Measurements from ENCODE around the gene POGZ. TPM values are rescaled to one million over a fixed set of nuclear protein-coding genes. Genes with fewer than 3 reads are reported as not detected.

POGZ gene
- total RNA-seq, 6 experiments from 2014 or later = 13.5 to 44.9 (median 29.9) TPM

DNA sequence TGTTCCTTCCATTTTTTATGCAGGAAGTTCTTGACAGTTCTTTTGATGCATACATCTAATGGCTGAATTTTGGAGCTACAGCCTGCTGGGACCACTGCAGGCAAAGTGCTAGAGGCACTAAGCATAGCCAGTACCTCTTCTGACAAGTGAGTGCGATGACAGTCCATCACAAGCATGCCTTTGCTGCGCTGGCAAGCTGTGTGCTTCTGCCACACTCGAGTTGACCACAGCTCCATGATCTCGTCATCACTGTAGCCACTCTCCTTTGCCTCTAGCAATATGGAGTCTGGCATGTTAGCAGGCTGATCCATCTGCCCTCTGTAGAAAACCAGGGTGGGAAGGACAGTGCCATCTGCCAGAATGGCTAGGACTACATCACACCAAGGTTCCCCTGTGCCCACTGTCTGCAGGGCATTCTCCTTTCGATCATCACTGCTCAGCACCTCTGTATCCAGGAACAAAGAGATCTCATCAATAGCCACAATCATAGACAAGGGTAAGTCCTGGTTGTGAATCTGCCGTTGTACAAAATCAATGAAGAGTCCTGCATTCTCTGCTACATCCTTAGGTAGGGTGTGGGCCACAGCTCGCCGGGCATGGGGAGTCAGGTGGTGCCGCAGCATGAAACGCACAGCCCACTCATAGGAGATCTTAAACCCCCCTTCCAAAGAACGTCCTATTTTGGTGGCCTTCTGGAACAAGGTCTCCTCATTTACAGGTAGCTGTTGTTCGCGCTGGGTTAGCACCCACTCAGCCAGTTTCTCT, 53.9 kb downstream of the POGZ start:
- Histone ChIP-seq H3K27ac (no peak overlapping the region), H3K4me3 (no peak overlapping the region), H3K27me3 (no peaks in the 10 kb centered on the region), H3K9me3 (no peaks in the 10 kb centered on the region), H3K4me1 (peaks cover 0 to 25% (median 2%) of the 10 kb centered on the region in 4 donors), H3K36me3 (peaks cover 0 to 80% (median 52%) of the 10 kb centered on the region in 4 donors)
- TF ChIP-seq POLR2A (IDR thresholded peaks at IDR 0.05) = no peak
- TF ChIP-seq, protein P1, sequence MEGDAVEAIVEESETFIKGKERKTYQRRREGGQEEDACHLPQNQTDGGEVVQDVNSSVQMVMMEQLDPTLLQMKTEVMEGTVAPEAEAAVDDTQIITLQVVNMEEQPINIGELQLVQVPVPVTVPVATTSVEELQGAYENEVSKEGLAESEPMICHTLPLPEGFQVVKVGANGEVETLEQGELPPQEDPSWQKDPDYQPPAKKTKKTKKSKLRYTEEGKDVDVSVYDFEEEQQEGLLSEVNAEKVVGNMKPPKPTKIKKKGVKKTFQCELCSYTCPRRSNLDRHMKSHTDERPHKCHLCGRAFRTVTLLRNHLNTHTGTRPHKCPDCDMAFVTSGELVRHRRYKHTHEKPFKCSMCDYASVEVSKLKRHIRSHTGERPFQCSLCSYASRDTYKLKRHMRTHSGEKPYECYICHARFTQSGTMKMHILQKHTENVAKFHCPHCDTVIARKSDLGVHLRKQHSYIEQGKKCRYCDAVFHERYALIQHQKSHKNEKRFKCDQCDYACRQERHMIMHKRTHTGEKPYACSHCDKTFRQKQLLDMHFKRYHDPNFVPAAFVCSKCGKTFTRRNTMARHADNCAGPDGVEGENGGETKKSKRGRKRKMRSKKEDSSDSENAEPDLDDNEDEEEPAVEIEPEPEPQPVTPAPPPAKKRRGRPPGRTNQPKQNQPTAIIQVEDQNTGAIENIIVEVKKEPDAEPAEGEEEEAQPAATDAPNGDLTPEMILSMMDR (IDR thresholded peaks at IDR 0.05) = no peak
- ATAC-seq (no peak), DNase-seq (no peak)
- WGBS (ENCODE audit: insufficient coverage, low coverage, low lambda C conversion rate, missing lambda C conversion rate) = 92% methylated on average over 8 of the region's 13 CpGs
- intact Hi-C loops (cut with DNase I) = no loop called here

- Histone ChIP-seq H3K4me3 (no peak overlapping the region), H3K4me1 (peaks cover 0 to 28% (median 3%) of the 10 kb centered on the region in 4 donors), H3K27ac (no peak overlapping the region), H3K9me3 (no peaks in the 10 kb centered on the region), H3K27me3 (no peaks in the 10 kb centered on the region), H3K36me3 (peaks cover 0 to 63% (median 38%) of the 10 kb centered on the region in 4 donors)
- intact Hi-C loops (cut with DNase I) = no loop called here
- DNase-seq (no peak), ATAC-seq (no peak)
- WGBS (ENCODE audit: insufficient coverage, low coverage, low lambda C conversion rate, missing lambda C conversion rate) = 100% methylated on average over 3 of the region's 3 CpGs
- TF ChIP-seq, protein P1 (IDR thresholded peaks at IDR 0.05) = no peak
- no peak for TF ChIP-seq POLR2A (IDR thresholded peaks at IDR 0.05)
Observed at GRCh38 chr1:151403612-151404011, 55.7 kb downstream of the POGZ start.

GRCh38 chr1:151402764-151403163, 56.5 kb downstream of the POGZ start:
- Histone ChIP-seq H3K27ac (peak overlapping the region in 1 of 3 donors; percentile 31), H3K4me1 (peaks cover 0 to 28% (median 3%) of the 10 kb centered on the region in 4 donors), H3K4me3 (no peak overlapping the region), H3K36me3 (peaks cover 0 to 54% (median 31%) of the 10 kb centered on the region in 4 donors), H3K9me3 (no peaks in the 10 kb centered on the region), H3K27me3 (no peaks in the 10 kb centered on the region)
- DNase-seq = no peak
- 63% methylated on average over 2 of the region's 2 CpGs for WGBS (ENCODE audit: insufficient coverage, low coverage, low lambda C conversion rate, missing lambda C conversion rate)
- TF ChIP-seq, protein P1 (IDR thresholded peaks at IDR 0.05) = no peak
- no peak for TF ChIP-seq POLR2A (IDR thresholded peaks at IDR 0.05)
- intact Hi-C loops (cut with DNase I) = no loop called here
- peak in 1 of 4 donors; percentile 31 for ATAC-seq

- Histone ChIP-seq H3K4me3 (no peak overlapping the region), H3K27me3 (no peaks in the 10 kb centered on the region), H3K4me1 (peaks cover 0 to 28% (median 3%) of the 10 kb centered on the region in 4 donors), H3K36me3 (peaks cover 0 to 45% (median 27%) of the 10 kb centered on the region in 4 donors), H3K9me3 (no peaks in the 10 kb centered on the region), H3K27ac (peak overlapping the region in 1 of 3 donors; percentile 31)
- TF ChIP-seq POLR2A (IDR thresholded peaks at IDR 0.05) = no peak
- TF ChIP-seq, protein P1 (IDR thresholded peaks at IDR 0.05) = no peak
- ATAC-seq (peak in 1 of 4 donors; percentile 30), DNase-seq (no peak)
- intact Hi-C loops (cut with DNase I) = no loop called here
- 56% methylated on average over 2 of the region's 2 CpGs for WGBS (ENCODE audit: insufficient coverage, low coverage, low lambda C conversion rate, missing lambda C conversion rate)
Observed at GRCh38 chr1:151401860-151402259, 57.4 kb downstream of the POGZ start.
